GM18505 (cell line): ENCODE results near the gene UBE3D.

Source experiments
- ATAC-seq: cut with Tn5 transposase; IDR thresholded peaks from one replicate; pipeline ENCODE4 v1.9.1; 2021; ENCODE audit not compliant: unreplicated experiment
- POLR2A ChIP-seq: IDR thresholded peaks from 4 replicates; pipeline ENCODE4 v1.6.1; 2011; ENCODE audit warnings: borderline replicate concordance; ENCODE audit not compliant: insufficient read depth, insufficient read length; ENCODE audit errors: extremely low read depth

The UBE3D gene

GRCh38 chr6:83071023-83071422 is 5.4 kb upstream of the UBE3D start:
- peak; percentile 44 for ATAC-seq
- no peak for TF ChIP-seq POLR2A

GRCh38 chr6:83069633-83070032 is 4.0 kb upstream of the UBE3D start:
- no peak for ATAC-seq
- TF ChIP-seq POLR2A: no peak

GRCh38 chr6:83068616-83069015 is 3.0 kb upstream of the UBE3D start:
- no peak for ATAC-seq
- TF ChIP-seq POLR2A: no peak

GRCh38 chr6:83067448-83068439 is 2.1 kb upstream of the UBE3D start, which contains the start of gene DOP1A:
Gene DOP1A, plus strand, starts transcription at chr6:83067671. Its CDS starts 29,307 bp downstream, at chr6:83096978.
- peak; percentile 81 for TF ChIP-seq POLR2A
- peak; percentile 82 for ATAC-seq

- no peak for ATAC-seq
- no peak for TF ChIP-seq POLR2A
Observed at GRCh38 chr6:83062225-83062624, 3.4 kb downstream of the UBE3D start.

GRCh38 chr6:83061190-83061589 is 4.5 kb downstream of the UBE3D start:
- TF ChIP-seq POLR2A: no peak
- no peak for ATAC-seq

- ATAC-seq: peak; percentile 83
- no peak for TF ChIP-seq POLR2A
Observed at GRCh38 chr6:83057705-83058321, 7.8 kb downstream of the UBE3D start.

- peak; percentile 49 for ATAC-seq
- TF ChIP-seq POLR2A: no peak
Observed at GRCh38 chr6:83055366-83055964, 10.2 kb downstream of the UBE3D start.

- no peak for TF ChIP-seq POLR2A
- no peak for ATAC-seq
Observed at GRCh38 chr6:83053678-83054077, 12.0 kb downstream of the UBE3D start.

GRCh38 chr6:83051377-83052172 is 14.1 kb downstream of the UBE3D start:
- TF ChIP-seq POLR2A: no peak
- ATAC-seq: no peak

- TF ChIP-seq POLR2A: no peak
- ATAC-seq: no peak
Observed at GRCh38 chr6:83047065-83047754, 18.4 kb downstream of the UBE3D start.

- no peak for ATAC-seq
- TF ChIP-seq POLR2A: no peak
Observed at GRCh38 chr6:83044091-83044768, 21.4 kb downstream of the UBE3D start.
